ENCODE results near the gene CBY1.
"Not testable (repeated sequence)": the region's sequence is repeated elsewhere in the genome, so short reads cannot be mapped to it uniquely, and the experiment has no call there.

Gene CBY1

GRCh38 chr22:38656256-38657044, at the start of gene CBY1, which contains the start of gene FAM227A:
Gene CBY1, plus strand, starts transcription at chr22:38656638. Its CDS starts 11,417 bp downstream, at chr22:38668055.
Gene FAM227A, minus strand, starts transcription at chr22:38656392. Its CDS starts 6,224 bp downstream, at chr22:38650168.
- peak; percentile 76 for DNase-seq

- peak; percentile 41 for DNase-seq
Measured at GRCh38 chr22:38607680-38608079, 48.8 kb upstream of the CBY1 start.

GRCh38 chr22:38608992-38609750, 47.3 kb upstream of the CBY1 start:
- DNase-seq: no peak

- DNase-seq: no peak
Measured at GRCh38 chr22:38610234-38610633, 46.2 kb upstream of the CBY1 start.

- DNase-seq: no peak
Measured at GRCh38 chr22:38611559-38611958, 44.9 kb upstream of the CBY1 start.

- DNase-seq: no peak
Measured at GRCh38 chr22:38612217-38613006, 44.0 kb upstream of the CBY1 start.

GRCh38 chr22:38613588-38613987, 42.9 kb upstream of the CBY1 start:
- no peak for DNase-seq

GRCh38 chr22:38614332-38615063, 41.9 kb upstream of the CBY1 start:
- DNase-seq: no peak

GRCh38 chr22:38615064-38615405, 41.4 kb upstream of the CBY1 start:
- DNase-seq: not testable (repeated sequence)

- no peak for DNase-seq
Measured at GRCh38 chr22:38618258-38618657, 38.2 kb upstream of the CBY1 start.

GRCh38 chr22:38618682-38619081, 37.8 kb upstream of the CBY1 start:
- no peak for DNase-seq

GRCh38 chr22:38623351-38623750, 33.1 kb upstream of the CBY1 start:
- DNase-seq: no peak

GRCh38 chr22:38628444-38628843, 28.0 kb upstream of the CBY1 start:
- DNase-seq: no peak

GRCh38 chr22:38629108-38629507, 27.3 kb upstream of the CBY1 start:
- no peak for DNase-seq

- no peak for DNase-seq
Measured at GRCh38 chr22:38631724-38632123, 24.7 kb upstream of the CBY1 start.

- no peak for DNase-seq
Measured at GRCh38 chr22:38632528-38632927, 23.9 kb upstream of the CBY1 start.

GRCh38 chr22:38638216-38638615, 18.2 kb upstream of the CBY1 start:
- no peak for DNase-seq

GRCh38 chr22:38638728-38639127, 17.7 kb upstream of the CBY1 start:
- DNase-seq: no peak

GRCh38 chr22:38641476-38642040, 14.9 kb upstream of the CBY1 start:
- DNase-seq: no peak

- not testable (repeated sequence) for DNase-seq
Measured at GRCh38 chr22:38644245-38644644, 12.2 kb upstream of the CBY1 start.

GRCh38 chr22:38645430-38645829, 11.0 kb upstream of the CBY1 start:
- DNase-seq: no peak

- DNase-seq: peak; percentile 17
Measured at GRCh38 chr22:38649841-38650522, 6.5 kb upstream of the CBY1 start.
